Erythroblast (primary cell): ENCODE data around the gene COBLL1.

Experiments used
- GATA1 ChIP-seq: IDR thresholded peaks from 2 replicates; pipeline ENCODE4 v1.6.1; 2011; ENCODE audit warnings: low read depth, mild to moderate bottlenecking, control low read depth, low read length, moderate library complexity
- POLR2A ChIP-seq: IDR thresholded peaks from 2 replicates; pipeline ENCODE4 v1.6.1; 2011; ENCODE audit warnings: mild to moderate bottlenecking, low read length

- TF ChIP-seq POLR2A, result no peak
- no peak for TF ChIP-seq GATA1
Observed at GRCh38 chr2:164664070-164664469, 177.6 kb downstream of the COBLL1 start.
